Measurements from ENCODE around the gene IRX6.

The IRX6 gene

GRCh38 chr16:55323637-55324271 is at the start of gene IRX6:
Gene IRX6 (plus strand): TSS chr16:55324203. CDS start chr16:55325092, 889 bp downstream.
- no peak for DNase-seq (ENCODE audit: low spot score)

- no peak for DNase-seq (ENCODE audit: low spot score)
Measured at GRCh38 chr16:55274391-55274790, 49.6 kb upstream of the IRX6 start.

GRCh38 chr16:55275167-55275566 is 48.8 kb upstream of the IRX6 start:
- DNase-seq (ENCODE audit: low spot score): no peak

GRCh38 chr16:55275869-55276268 is 48.1 kb upstream of the IRX6 start:
- DNase-seq (ENCODE audit: low spot score): no peak

GRCh38 chr16:55277536-55277935 is 46.5 kb upstream of the IRX6 start:
- no peak for DNase-seq (ENCODE audit: low spot score)

GRCh38 chr16:55279598-55279997 is 44.4 kb upstream of the IRX6 start:
- DNase-seq (ENCODE audit: low spot score): no peak

GRCh38 chr16:55280587-55280986 is 43.4 kb upstream of the IRX6 start:
- DNase-seq (ENCODE audit: low spot score): no peak

- no peak for DNase-seq (ENCODE audit: low spot score)
Measured at GRCh38 chr16:55282441-55282840, 41.6 kb upstream of the IRX6 start.

GRCh38 chr16:55283812-55284717 is 39.9 kb upstream of the IRX6 start:
- peak; percentile 6 for DNase-seq (ENCODE audit: low spot score)

- no peak for DNase-seq (ENCODE audit: low spot score)
Measured at GRCh38 chr16:55284718-55285099, 39.3 kb upstream of the IRX6 start.

- no peak for DNase-seq (ENCODE audit: low spot score)
Measured at GRCh38 chr16:55285586-55285985, 38.4 kb upstream of the IRX6 start.

- no peak for DNase-seq (ENCODE audit: low spot score)
Measured at GRCh38 chr16:55289353-55289752, 34.6 kb upstream of the IRX6 start.

- DNase-seq (ENCODE audit: low spot score): no peak
Measured at GRCh38 chr16:55291847-55292246, 32.2 kb upstream of the IRX6 start.

- DNase-seq (ENCODE audit: low spot score): no peak
Measured at GRCh38 chr16:55292491-55292890, 31.5 kb upstream of the IRX6 start.

GRCh38 chr16:55294129-55294528 is 29.9 kb upstream of the IRX6 start:
- DNase-seq (ENCODE audit: low spot score): no peak

GRCh38 chr16:55294931-55295342 is 29.1 kb upstream of the IRX6 start:
- no peak for DNase-seq (ENCODE audit: low spot score)

- no peak for DNase-seq (ENCODE audit: low spot score)
Measured at GRCh38 chr16:55297062-55297909, 26.7 kb upstream of the IRX6 start.

- no peak for DNase-seq (ENCODE audit: low spot score)
Measured at GRCh38 chr16:55297910-55298479, 26.0 kb upstream of the IRX6 start.

GRCh38 chr16:55301385-55302008 is 22.5 kb upstream of the IRX6 start:
- DNase-seq (ENCODE audit: low spot score): peak; percentile 21

- DNase-seq (ENCODE audit: low spot score): no peak
Measured at GRCh38 chr16:55302635-55303034, 21.4 kb upstream of the IRX6 start.

GRCh38 chr16:55308973-55309372 is 15.0 kb upstream of the IRX6 start:
- no peak for DNase-seq (ENCODE audit: low spot score)

- no peak for DNase-seq (ENCODE audit: low spot score)
Measured at GRCh38 chr16:55322327-55322726, 1.7 kb upstream of the IRX6 start.
